HK-2 (cell line): Measurements from ENCODE around the gene ATOX1.
A peak's percentile ranks its signal among the peaks of the same experiment; 100 is the strongest.
"Not testable (repeated sequence)": the region's sequence is repeated elsewhere in the genome, so short reads cannot be mapped to it uniquely, and the experiment has no call there.

Experiments used
- DNase-seq: peaks from one replicate; pipeline ENCODE4 v3.0.0-alpha.2; 2018; ENCODE audit not compliant: unreplicated experiment

Gene ATOX1

GRCh38 chr5:151758430-151759241, at the start of gene ATOX1:
TSS of gene ATOX1 (minus strand) at chr5:151758631. CDS start at chr5:151758551, 80 bp downstream.
- peak; percentile 84 for DNase-seq

- DNase-seq: no peak
Observed at GRCh38 chr5:151805414-151806223, 47.2 kb upstream of the ATOX1 start.

- DNase-seq: no peak
Observed at GRCh38 chr5:151800532-151800931, 42.1 kb upstream of the ATOX1 start.

- DNase-seq: no peak
Observed at GRCh38 chr5:151799407-151799806, 41.0 kb upstream of the ATOX1 start.

- no peak for DNase-seq
Observed at GRCh38 chr5:151798674-151799073, 40.2 kb upstream of the ATOX1 start.

- no peak for DNase-seq
Observed at GRCh38 chr5:151795426-151795825, 37.0 kb upstream of the ATOX1 start.

- DNase-seq: no peak
Observed at GRCh38 chr5:151793358-151793757, 34.9 kb upstream of the ATOX1 start.

GRCh38 chr5:151787817-151788216, 29.4 kb upstream of the ATOX1 start:
- no peak for DNase-seq

GRCh38 chr5:151786468-151786867, 28.0 kb upstream of the ATOX1 start:
- no peak for DNase-seq

- no peak for DNase-seq
Observed at GRCh38 chr5:151784141-151784540, 25.7 kb upstream of the ATOX1 start.

GRCh38 chr5:151783664-151784063, 25.2 kb upstream of the ATOX1 start:
- DNase-seq: not testable (repeated sequence)

GRCh38 chr5:151781201-151781600, 22.8 kb upstream of the ATOX1 start:
- DNase-seq: no peak

- DNase-seq: no peak
Observed at GRCh38 chr5:151780348-151780747, 21.9 kb upstream of the ATOX1 start.

- DNase-seq: no peak
Observed at GRCh38 chr5:151779531-151780125, 21.2 kb upstream of the ATOX1 start.

- DNase-seq: no peak
Observed at GRCh38 chr5:151775025-151775606, 16.7 kb upstream of the ATOX1 start.

- no peak for DNase-seq
Observed at GRCh38 chr5:151773951-151774350, 15.5 kb upstream of the ATOX1 start.

- DNase-seq: peak; percentile 28
Observed at GRCh38 chr5:151772846-151773561, 14.6 kb upstream of the ATOX1 start.

GRCh38 chr5:151772029-151772845, 13.8 kb upstream of the ATOX1 start:
- DNase-seq: peak; percentile 25

- DNase-seq: peak; percentile 97
Observed at GRCh38 chr5:151771259-151772028, 13.0 kb upstream of the ATOX1 start, which contains the start of gene G3BP1. TSS of gene G3BP1 (plus strand) at chr5:151771954. CDS start at chr5:151786621, 14,667 bp downstream.
